IgD-negative memory B cell (primary cell): Measurements from ENCODE around the gene STPG3. TPM values are rescaled to one million over a fixed set of nuclear protein-coding genes. Genes with fewer than 3 reads are reported as not detected.
A peak's percentile ranks its signal among the peaks of the same experiment; 100 is the strongest.

Experiments
- H3K27ac Mint-ChIP-seq, 3 donors: one replicate each; pipeline ENCODE4 v1.8.0; 2020 to 2022; ENCODE audit warnings: mild to moderate bottlenecking in 3 of 3, mixed read lengths in 3 of 3, moderate library complexity in 1 of 3
- H3K27me3 Mint-ChIP-seq: one replicate; pipeline ENCODE4 v1.8.0; 2021; ENCODE audit warnings: mixed read lengths
- H3K36me3 Mint-ChIP-seq: one replicate; pipeline ENCODE4 v1.8.0; 2020; ENCODE audit warnings: mild to moderate bottlenecking, mixed read lengths
- H3K4me1 Mint-ChIP-seq, 3 donors: one replicate each; pipeline ENCODE4 v1.8.0; 2020 to 2022; ENCODE audit warnings: mixed read lengths in 3 of 3, mild to moderate bottlenecking in 1 of 3
- H3K4me3 Mint-ChIP-seq, 4 donors: one replicate each; pipeline ENCODE4 v1.8.0; 2020 to 2022; ENCODE audit warnings: mild to moderate bottlenecking in 4 of 4, mixed read lengths in 4 of 4, moderate library complexity in 3 of 4
- H3K9me3 Mint-ChIP-seq, 3 donors: one replicate each; pipeline ENCODE4 v1.8.0; 2020 to 2021; ENCODE audit warnings: mixed read lengths in 3 of 3, mild to moderate bottlenecking in 1 of 3
- polyA plus RNA-seq: library from polyadenylated mRNA; unstranded; fragments of 300-500 nt; fragmentation: Illumina TruSeq; gene quantifications from one replicate; pipeline ENCODE4 v1.2.3, GENCODE V29; 2021

The STPG3 gene
- polyA plus RNA-seq, 1 donor from 2014 or later: not detected

DNA sequence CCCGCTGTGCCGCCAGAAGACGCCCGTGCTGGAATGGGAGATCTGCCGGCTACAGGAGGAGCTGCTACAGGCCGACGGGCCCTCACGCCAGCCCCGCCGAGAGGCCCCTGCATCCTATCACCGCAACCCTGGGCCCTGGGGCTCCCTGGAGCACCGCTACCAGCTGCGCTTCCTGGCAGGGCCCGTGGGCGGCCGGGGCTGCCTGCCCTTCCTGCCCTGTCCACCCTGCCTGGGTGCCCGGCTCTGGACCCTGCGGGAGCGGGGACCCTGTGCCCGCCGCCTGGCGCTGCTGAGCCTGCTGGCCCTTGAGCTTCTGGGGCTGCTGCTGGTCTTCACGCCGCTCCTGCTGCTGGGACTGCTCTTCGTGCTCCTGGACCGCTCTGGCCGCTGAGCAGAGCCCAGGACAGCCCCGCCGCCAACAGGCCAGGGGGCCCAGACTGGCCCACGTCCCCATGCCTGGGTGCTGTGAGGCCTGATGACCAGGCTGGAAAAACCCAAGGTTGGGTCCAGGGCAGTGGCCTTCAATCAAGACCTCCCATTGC is 32.8 kb upstream of the STPG3 start:
- H3K4me3 Mint-ChIP-seq: no peak overlapping the region
- H3K27ac Mint-ChIP-seq: no peak overlapping the region
- no peaks in the 10 kb centered on the region for H3K9me3 Mint-ChIP-seq
- peaks cover 1% of the 10 kb centered on the region for H3K27me3 Mint-ChIP-seq
- H3K4me1 Mint-ChIP-seq: no peaks in the 10 kb centered on the region
- H3K36me3 Mint-ChIP-seq: no peaks in the 10 kb centered on the region

DNA sequence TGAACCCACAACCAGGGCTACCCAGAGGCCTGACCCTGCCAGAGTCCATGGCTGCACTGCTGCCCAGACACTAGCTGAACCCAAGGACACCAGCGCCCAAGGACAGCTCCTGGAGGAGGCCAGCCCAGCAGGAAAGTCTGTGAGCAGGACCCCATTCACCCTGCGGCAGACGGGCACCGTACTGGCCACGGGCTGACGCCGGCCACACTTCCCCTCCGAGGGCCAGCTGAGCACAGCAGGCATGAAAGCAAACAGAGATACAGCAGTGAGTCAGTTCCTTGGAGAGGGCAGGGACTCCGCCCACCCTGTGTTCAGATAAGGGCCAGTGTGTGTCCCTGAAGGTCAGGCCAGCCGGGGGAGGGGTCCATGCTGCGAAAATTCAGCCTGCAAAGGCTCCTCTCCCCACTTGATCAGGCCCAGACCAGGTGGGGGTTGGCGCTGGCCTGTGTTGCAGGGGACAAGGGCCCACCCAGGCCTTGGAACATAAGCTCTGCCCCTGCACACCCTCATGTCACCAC is 32.3 kb upstream of the STPG3 start:
- Mint-ChIP-seq H3K27me3 (peaks cover 1% of the 10 kb centered on the region), H3K9me3 (no peaks in the 10 kb centered on the region), H3K4me3 (no peak overlapping the region), H3K36me3 (no peaks in the 10 kb centered on the region), H3K27ac (no peak overlapping the region), H3K4me1 (no peaks in the 10 kb centered on the region)

DNA sequence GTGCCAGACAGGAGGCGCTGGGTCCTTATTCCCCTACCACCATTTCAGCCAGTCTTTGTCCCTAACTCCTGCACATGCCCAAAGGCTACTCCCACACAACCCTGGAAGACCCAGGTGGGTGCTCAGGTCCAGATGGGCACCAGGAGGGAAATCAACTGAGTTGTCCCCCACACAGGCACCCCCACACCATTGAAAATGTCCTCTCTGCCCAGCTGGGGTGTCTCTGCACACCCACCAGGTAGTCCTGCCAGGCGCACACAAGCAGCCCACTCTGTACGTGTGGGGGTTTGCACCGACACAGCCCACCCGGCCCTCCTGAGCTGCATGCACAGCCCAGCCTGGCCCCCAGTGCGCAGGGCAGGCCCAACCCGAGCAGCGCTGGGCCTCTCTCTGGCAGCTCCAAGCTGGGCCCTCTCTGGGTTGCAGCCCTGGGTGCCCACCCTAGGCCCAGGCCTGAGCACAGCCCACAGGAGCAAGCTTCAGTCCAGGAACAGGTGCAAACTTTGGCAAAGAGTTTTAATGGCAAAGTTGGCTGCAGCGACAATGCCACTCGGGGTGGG is 31.2 kb upstream of the STPG3 start:
- peaks cover 0 to 2% (median 2%) of the 10 kb centered on the region in 3 donors for H3K4me1 Mint-ChIP-seq
- H3K27me3 Mint-ChIP-seq: peaks cover 1% of the 10 kb centered on the region
- H3K9me3 Mint-ChIP-seq: no peaks in the 10 kb centered on the region
- no peak overlapping the region for H3K4me3 Mint-ChIP-seq
- H3K36me3 Mint-ChIP-seq: no peaks in the 10 kb centered on the region
- H3K27ac Mint-ChIP-seq: no peak overlapping the region

DNA sequence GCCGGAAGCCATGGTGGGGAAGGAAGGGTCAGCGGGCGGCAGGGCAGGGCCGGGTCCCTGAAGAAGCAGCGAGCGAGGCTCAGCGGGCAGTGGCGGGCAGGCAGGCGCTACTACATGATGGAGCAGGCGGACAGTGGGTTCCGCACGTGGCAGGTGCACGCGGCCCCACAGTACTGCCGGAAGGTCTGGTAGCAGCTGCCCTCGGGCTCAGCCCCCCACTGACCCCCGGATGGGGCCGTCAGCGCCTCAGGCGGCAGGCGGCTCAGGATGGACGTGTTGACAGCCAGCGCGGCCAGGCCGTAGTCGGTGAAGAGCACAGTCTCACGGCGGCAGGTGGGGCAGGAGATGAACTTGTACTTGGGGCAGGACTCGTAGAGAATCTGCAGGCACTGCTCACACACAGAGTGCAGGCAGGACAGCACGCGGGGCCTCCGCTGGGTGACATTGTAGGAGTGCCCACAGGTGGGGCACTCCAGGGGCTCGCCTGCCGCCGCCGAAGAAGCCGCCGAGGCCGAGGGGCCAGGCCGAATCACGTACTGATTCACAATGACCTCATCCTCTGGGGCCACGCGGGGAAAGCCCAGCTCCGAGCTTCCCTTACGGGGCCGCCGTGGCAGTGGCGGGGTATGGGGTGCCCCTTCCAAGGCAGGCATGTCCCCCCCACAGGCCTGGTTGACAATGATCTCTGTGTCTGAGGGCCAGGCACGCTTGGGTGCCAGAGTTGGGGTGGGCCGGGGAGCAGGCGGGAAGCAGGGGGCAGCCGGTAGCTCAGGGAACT is 30.6 kb upstream of the STPG3 start:
- H3K27ac Mint-ChIP-seq: no peak overlapping the region
- peak overlapping the region in 3 of 4 donors; percentile 20 to 57 (median 46) for H3K4me3 Mint-ChIP-seq
- H3K36me3 Mint-ChIP-seq: no peaks in the 10 kb centered on the region
- no peaks in the 10 kb centered on the region for H3K9me3 Mint-ChIP-seq
- H3K4me1 Mint-ChIP-seq: peaks cover 0 to 2% (median 2%) of the 10 kb centered on the region in 3 donors
- H3K27me3 Mint-ChIP-seq: peaks cover 1% of the 10 kb centered on the region

DNA sequence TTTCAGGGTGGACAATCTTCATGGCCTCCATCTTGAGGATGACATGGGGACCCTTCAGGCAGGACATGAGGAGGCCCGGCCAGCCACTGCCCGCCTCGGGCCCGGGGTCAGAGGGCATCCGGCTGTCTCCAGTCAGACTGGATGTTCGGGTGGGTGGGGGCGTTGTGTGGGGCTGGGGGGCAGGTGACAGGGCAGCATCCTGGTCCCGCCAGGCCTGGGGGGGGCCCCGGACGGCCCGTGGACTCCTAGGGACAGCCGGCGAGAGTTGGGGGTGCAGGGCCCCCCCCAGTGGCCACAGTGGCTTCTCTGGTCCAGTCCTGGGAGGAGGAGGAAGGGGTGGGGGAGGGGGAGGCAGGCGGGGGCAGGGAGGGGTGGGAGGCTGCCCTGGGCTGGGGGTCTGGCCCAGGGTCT is 30.0 kb upstream of the STPG3 start:
- Mint-ChIP-seq H3K9me3 (no peaks in the 10 kb centered on the region), H3K4me3 (peak overlapping the region in 3 of 4 donors; percentile 20 to 46 (median 28)), H3K4me1 (peaks cover 0 to 2% (median 2%) of the 10 kb centered on the region in 3 donors), H3K36me3 (no peaks in the 10 kb centered on the region), H3K27me3 (peaks cover 1% of the 10 kb centered on the region), H3K27ac (no peak overlapping the region)

DNA sequence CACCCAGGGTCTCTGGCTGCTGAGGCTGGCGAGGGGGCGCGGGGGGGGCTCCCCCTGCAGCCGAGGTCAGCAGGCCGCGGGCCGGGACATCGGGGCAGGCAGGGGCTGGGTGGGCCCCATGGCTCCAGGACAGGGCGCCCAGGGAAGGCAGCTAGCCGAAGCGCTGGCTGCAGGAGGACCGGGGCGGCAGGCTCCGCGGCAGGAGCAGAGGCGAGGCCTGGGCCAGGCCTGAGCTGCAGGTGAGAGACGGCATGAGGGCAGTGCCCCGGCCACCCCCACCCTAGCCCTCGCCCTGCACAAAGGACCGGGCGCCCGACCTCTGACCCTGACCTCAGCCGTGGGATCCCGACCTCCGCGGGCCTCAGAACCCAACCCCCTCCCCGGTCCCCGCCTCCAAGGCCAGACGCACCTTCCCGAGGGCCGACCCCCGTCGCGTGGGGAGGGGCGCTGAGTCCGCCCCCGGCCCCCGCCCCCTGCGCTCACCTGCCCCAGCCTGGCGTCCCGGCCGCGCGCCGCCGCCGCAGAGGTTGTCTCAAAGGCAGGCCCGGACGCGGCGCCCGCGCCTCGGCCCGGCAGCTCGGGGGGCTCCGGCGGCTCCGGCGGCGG is 29.5 kb upstream of the STPG3 start:
- peaks cover 1% of the 10 kb centered on the region for H3K27me3 Mint-ChIP-seq
- H3K4me3 Mint-ChIP-seq: peak overlapping the region in 1 of 4 donors; percentile 23
- H3K4me1 Mint-ChIP-seq: peaks cover 0 to 2% (median 2%) of the 10 kb centered on the region in 3 donors
- no peak overlapping the region for H3K27ac Mint-ChIP-seq
- no peaks in the 10 kb centered on the region for H3K9me3 Mint-ChIP-seq
- no peaks in the 10 kb centered on the region for H3K36me3 Mint-ChIP-seq

DNA sequence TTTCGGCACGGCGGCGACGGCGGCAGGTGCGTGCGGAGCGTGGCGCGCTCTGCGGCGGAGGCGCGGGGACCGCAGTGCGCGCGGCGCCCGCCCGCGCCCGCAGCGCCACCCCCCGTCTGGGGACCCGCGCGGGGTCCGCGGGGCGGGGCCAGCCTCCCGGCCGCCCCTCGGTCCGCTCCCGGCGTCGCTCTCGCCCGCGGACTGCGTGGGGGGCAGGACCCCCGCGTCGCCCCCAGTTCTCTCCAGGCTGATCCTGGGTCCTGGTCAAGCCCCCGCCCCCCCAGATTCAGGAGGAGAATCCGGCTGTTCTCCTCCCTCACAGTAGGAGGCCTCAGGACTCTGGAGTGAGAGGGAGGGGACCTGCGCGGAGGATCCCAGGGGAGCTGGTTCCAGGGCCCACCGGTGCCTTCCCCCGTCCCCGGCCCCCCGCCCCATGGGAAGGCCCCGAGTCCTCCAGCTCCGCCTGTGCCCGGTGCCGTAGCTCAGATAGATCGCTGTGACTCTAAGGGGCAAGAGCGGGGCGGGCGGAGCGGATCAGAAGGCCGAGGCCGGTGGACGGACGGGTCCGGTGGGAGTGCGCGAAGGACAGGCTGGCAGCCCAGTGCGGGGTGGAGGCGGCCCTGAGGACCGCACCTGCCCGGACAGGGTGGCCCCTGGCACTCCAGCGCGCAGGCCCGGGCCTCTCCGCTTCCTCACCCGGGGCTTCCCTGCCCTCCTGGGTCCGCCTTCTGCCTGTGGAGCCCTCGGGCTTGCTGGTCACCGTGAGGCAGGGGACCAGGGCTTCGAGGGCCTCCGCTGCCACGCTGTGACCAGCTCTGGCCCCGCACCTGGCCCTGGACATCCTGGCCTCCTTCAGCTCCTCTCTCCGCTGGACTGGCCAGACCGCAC is 28.7 kb upstream of the STPG3 start, which contains the start of gene RNF208:
Gene RNF208 (minus strand): TSS at position 51 of the 888 bp plus-strand sequence. CDS start 1,028 bp downstream, outside the sequence.
- Mint-ChIP-seq H3K9me3 (no peaks in the 10 kb centered on the region), H3K27me3 (peaks cover 2% of the 10 kb centered on the region), H3K36me3 (no peaks in the 10 kb centered on the region), H3K4me3 (peak within 1 kb of the TSS; percentile 76 to 94 (median 88)), H3K27ac (peak within 1 kb of the TSS; percentile 50 to 90 (median 78)), H3K4me1 (peaks cover 0 to 2% (median 2%) of the 10 kb centered on the region in 3 donors)

DNA sequence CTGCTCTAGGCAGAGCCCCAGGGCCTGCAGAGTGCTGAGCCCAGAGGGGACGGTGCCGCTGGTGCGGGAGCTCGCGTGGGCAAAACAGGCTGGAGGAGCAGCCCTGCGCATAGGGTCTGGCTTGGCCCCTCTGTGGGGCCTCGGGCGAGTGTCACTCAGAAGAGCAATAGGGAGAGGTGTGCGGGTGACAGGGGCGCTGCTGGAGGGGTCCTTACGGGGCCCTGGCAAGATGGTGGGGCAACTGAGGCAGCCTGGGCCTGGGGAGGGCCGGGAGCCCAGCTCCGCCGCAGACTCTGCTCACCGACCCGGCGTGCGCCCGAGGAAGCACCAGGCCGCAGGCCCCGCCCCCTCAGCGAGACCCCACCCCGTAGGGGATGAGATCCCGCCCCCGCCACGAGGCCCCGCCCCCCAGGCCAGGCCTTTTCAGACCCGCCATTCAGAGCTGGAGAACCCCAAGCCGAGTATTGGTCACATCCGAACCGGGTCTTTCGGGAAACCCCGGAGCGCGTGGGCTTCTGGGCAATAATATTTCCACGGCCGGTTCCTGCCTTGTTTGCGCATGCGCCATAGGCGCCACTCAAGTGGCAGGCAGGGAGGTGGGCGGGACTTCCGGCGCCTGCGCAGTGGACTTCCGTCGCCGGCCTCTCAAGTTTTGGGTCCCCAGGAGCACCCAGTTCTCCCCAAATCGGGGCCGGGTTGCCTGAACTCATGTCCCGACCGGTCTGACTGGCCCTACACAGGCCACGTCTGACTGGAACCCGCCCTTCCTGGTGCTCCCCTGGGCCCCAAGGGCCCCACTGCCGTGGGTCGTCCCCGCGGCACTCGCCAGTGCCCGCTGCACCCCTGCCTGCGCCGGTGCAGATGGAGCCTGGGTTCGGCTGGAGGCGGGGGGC is 27.8 kb upstream of the STPG3 start:
- peak overlapping the region; percentile 76 to 94 (median 88) for H3K4me3 Mint-ChIP-seq
- peak overlapping the region; percentile 50 to 90 (median 88) for H3K27ac Mint-ChIP-seq
- no peaks in the 10 kb centered on the region for H3K9me3 Mint-ChIP-seq
- peaks cover 0 to 4% (median 2%) of the 10 kb centered on the region in 3 donors for H3K4me1 Mint-ChIP-seq
- peaks cover 4% of the 10 kb centered on the region for H3K27me3 Mint-ChIP-seq
- H3K36me3 Mint-ChIP-seq: no peaks in the 10 kb centered on the region

DNA sequence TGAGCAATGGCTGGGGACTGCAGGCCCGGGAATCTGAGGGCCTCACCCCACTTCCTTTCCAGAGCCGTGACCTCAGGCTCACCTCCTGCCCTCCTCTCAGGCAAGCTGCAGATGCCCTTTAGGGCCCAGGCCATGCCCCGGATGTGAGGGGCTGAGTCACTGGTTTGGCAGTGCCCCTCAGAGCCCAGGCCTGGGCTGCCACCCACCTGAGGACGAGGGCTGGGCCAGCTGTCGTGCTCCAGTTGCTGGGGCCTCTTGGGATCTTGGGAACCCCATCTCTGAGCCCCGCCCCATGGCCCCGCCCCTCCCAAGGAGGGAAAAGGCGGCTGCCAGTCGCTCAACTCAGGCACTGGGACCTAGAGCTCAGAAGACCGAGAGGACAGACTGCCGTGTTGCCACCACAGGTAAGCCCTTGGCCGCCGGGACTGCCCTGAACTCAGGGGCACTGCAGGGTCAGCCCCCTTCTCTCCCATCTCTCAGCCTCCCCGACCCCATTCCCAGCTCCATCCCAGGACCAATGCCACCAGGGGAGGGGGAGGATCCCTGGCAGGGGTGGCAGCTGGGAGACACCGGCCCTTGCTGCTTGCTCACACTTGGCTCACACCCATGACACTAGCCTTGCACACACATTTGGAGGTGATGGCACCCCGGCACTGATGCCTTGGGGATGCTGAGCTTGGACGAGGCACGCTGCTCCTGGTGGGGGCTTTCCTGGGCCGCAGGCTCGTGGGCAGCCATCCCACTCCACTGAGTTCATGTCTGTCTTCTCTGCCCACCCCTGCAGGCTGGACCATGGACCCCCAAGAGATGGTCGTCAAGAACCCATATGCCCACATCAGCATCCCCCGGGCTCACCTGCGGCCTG is 26.0 kb upstream of the STPG3 start, which contains the start of gene CYSRT1:
Gene CYSRT1 (plus strand): TSS at position 345 of the 865 bp plus-strand sequence. CDS start 448 bp downstream, at position 793.
- Mint-ChIP-seq H3K27me3 (peaks cover 7% of the 10 kb centered on the region), H3K4me3 (peak within 1 kb of the TSS; percentile 76 to 94 (median 88)), H3K4me1 (peaks cover 0 to 4% (median 2%) of the 10 kb centered on the region in 3 donors), H3K27ac (peak within 1 kb of the TSS in 2 of 3 donors; percentile 88 to 90), H3K9me3 (no peaks in the 10 kb centered on the region), H3K36me3 (no peaks in the 10 kb centered on the region)

DNA sequence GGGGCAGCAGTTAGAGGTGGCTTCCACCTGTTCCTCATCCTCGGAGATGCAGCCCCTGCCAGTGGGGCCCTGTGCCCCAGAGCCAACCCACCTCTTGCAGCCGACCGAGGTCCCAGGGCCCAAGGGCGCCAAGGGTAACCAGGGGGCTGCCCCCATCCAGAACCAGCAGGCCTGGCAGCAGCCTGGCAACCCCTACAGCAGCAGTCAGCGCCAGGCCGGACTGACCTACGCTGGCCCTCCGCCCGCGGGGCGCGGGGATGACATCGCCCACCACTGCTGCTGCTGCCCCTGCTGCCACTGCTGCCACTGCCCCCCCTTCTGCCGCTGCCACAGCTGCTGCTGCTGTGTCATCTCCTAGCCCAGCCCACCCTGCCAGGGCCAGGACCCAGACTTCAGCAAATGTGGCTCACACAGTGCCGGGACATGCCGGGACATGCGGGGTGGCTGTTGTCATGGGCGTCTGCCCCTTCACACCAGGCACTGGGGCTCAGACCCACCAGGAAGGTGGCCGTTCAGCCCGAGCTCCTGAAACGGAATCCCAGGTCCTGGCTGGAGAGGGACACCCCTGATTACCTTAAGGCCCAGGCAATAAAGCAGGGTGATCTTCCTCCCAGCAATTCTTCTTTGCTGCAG is 25.3 kb upstream of the STPG3 start:
- Mint-ChIP-seq H3K4me1 (peaks cover 0 to 4% (median 2%) of the 10 kb centered on the region in 3 donors), H3K27me3 (peaks cover 6% of the 10 kb centered on the region), H3K27ac (peak overlapping the region in 1 of 3 donors; percentile 18), H3K9me3 (no peaks in the 10 kb centered on the region), H3K36me3 (no peaks in the 10 kb centered on the region), H3K4me3 (peak overlapping the region in 1 of 4 donors; percentile 34)

DNA sequence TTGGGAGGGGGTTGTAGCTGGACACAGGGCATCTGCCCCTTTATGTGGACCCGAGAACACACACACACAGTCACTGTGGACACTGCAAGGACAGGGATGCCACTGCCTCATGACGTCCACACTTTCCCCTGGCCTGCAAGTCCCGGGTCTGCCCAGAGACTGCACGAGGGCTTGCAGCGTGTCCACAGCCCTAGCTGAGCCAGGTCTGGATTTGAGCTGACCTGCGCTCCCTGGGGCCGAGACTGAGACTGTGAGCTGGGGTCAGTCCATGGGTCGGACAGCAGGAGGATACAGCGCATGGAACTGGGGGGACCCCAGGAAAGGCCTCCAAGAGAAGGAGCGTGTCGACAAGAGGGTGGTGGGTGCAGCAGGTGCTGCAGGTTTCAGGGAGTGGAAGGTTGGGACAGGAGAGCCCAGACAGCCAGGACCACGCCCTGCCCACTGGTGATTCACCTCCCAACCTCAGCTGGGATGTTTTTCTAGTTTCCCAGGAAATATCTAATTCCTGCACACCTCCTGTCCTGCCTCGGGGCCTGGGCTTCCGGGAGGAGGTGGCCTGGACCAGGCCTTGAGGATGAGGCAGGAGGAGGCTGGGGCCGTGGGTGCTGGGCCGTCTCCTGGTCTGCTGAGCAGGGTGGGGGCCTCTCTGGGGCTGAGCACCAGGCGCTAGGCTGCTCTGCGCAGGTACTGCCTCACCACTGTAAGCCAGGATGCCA is 24.6 kb upstream of the STPG3 start:
- Mint-ChIP-seq H3K36me3 (no peaks in the 10 kb centered on the region), H3K4me1 (peaks cover 0 to 4% (median 2%) of the 10 kb centered on the region in 3 donors), H3K4me3 (peak overlapping the region in 1 of 4 donors; percentile 17), H3K27me3 (peaks cover 6% of the 10 kb centered on the region), H3K27ac (peak overlapping the region in 1 of 3 donors; percentile 18), H3K9me3 (no peaks in the 10 kb centered on the region)
